ENCODE measurements around the gene CAPN14. TPM values are rescaled to one million over a fixed set of nuclear protein-coding genes. Genes with fewer than 3 reads are reported as not detected.
"Not testable (repeated sequence)": the region's sequence is repeated elsewhere in the genome, so short reads cannot be mapped to it uniquely, and the experiment has no call there.

The CAPN14 gene
- total RNA-seq, 4 donors from 2014 or later, result 0.19 to 8.3 (median 1.1) TPM

DNA sequence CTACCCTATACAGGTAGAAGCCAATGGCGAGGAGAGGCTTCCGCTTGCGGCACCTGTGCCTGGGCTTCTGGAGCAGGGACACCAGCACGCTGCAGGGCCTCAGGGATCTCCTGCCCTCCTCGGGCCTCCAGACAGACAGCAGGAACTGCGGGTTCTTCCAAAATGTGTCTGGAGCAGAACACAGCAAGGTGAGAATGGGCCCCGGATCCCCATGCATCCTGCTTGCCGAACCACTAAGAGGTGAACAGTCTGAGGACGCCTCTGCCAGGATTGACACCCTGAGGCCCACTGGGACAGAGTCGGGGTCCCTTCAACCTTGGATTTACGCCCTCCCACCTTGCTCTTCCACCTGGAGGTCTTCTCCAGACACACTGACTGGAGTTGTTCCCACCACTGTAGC, 25.4 kb downstream of the CAPN14 start:
- no peak for ATAC-seq
- 95% methylated on average over 8 of the region's 11 CpGs; no CpG with 5 or more reads in 1 of the 2 donors for WGBS, 2 donors (ENCODE audit: low coverage in 1 of 2)
- H3K4me3 ChIP-seq, result no peak overlapping the region

DNA sequence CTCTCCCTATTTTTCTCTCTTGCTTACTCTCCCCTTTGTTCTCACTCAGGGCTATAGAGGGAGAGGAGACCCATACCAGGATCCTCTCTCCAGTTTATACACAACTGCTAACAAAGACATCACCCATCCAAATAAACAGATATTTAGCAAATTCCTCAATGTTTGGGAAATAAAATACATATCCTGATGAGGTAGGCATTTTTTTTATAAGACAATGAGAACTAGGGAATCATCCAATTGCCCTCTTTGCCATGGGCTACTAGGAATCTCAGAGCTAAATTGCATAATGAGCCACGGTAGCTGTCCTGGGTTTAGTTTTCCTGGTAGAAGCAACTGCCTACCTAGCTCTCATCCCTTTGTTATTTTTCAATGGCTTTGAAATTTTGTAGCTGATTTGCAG, 27.1 kb downstream of the CAPN14 start:
- H3K9me3 ChIP-seq, result no peaks in the 10 kb centered on the region
- no peak overlapping the region for H3K4me3 ChIP-seq
- H3K27me3 ChIP-seq, result peaks cover 24% of the 10 kb centered on the region
- H3K4me1 ChIP-seq, result no peaks in the 10 kb centered on the region
- WGBS, 2 donors (ENCODE audit: low coverage in 1 of 2), result 81 to 88% methylated on average over 1 of the region's 1 CpG
- TF ChIP-seq POLR2A (IDR thresholded peaks at IDR 0.05) (no peak), EP300 (IDR thresholded peaks at IDR 0.05) (no peak), POLR2AphosphoS5 (IDR thresholded peaks at IDR 0.05) (no peak)
- TF ChIP-seq, protein P1, sequence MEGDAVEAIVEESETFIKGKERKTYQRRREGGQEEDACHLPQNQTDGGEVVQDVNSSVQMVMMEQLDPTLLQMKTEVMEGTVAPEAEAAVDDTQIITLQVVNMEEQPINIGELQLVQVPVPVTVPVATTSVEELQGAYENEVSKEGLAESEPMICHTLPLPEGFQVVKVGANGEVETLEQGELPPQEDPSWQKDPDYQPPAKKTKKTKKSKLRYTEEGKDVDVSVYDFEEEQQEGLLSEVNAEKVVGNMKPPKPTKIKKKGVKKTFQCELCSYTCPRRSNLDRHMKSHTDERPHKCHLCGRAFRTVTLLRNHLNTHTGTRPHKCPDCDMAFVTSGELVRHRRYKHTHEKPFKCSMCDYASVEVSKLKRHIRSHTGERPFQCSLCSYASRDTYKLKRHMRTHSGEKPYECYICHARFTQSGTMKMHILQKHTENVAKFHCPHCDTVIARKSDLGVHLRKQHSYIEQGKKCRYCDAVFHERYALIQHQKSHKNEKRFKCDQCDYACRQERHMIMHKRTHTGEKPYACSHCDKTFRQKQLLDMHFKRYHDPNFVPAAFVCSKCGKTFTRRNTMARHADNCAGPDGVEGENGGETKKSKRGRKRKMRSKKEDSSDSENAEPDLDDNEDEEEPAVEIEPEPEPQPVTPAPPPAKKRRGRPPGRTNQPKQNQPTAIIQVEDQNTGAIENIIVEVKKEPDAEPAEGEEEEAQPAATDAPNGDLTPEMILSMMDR (IDR thresholded peaks at IDR 0.05), result no peak
- no peaks in the 10 kb centered on the region for H3K36me3 ChIP-seq
- H3K27ac ChIP-seq, result no peak overlapping the region
- no peak for ATAC-seq

More for the DNA sequence above, 25.4 kb downstream of the CAPN14 start:
- Histone ChIP-seq H3K27ac (no peak overlapping the region), H3K9me3 (no peaks in the 10 kb centered on the region), H3K27me3 (peaks cover 21% of the 10 kb centered on the region), H3K36me3 (no peaks in the 10 kb centered on the region), H3K4me1 (no peaks in the 10 kb centered on the region)
- TF ChIP-seq, protein P1 (IDR thresholded peaks at IDR 0.05), result no peak
- TF ChIP-seq POLR2A (IDR thresholded peaks at IDR 0.05) (no peak), EP300 (IDR thresholded peaks at IDR 0.05) (no peak), POLR2AphosphoS5 (IDR thresholded peaks at IDR 0.05) (no peak)

DNA sequence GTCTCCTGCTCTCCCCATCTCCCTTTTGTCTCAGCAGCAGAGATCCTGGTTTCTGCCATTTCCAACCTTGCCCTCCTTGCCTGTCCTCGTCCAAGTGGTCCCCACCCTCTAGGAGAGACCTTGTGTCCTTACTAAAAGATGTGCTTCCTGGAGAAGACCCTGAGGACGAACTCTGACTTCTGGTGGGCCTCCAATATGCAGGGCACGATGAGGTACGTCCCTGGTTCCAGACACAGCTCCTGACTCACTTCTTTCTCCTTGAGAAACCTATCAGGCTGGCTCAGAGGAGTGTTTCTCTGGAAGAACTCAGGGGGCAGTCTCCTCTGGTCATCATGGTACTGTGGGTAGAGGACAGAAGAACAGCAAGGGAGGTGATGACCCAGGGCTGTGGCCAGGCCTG, 28.2 kb downstream of the CAPN14 start:
- H3K27me3 ChIP-seq, result peaks cover 24% of the 10 kb centered on the region
- H3K27ac ChIP-seq, result no peak overlapping the region
- no peak for TF ChIP-seq POLR2AphosphoS5 (IDR thresholded peaks at IDR 0.05)
- TF ChIP-seq, protein P1 (IDR thresholded peaks at IDR 0.05), result no peak
- TF ChIP-seq POLR2A (IDR thresholded peaks at IDR 0.05), result no peak
- TF ChIP-seq EP300 (IDR thresholded peaks at IDR 0.05), result no peak
- H3K4me1 ChIP-seq, result no peaks in the 10 kb centered on the region
- 70 to 75% methylated on average over 1 of the region's 4 CpGs for WGBS, 2 donors (ENCODE audit: low coverage in 1 of 2)
- H3K4me3 ChIP-seq, result no peak overlapping the region
- no peaks in the 10 kb centered on the region for H3K9me3 ChIP-seq
- no peaks in the 10 kb centered on the region for H3K36me3 ChIP-seq
- no peak for ATAC-seq

DNA sequence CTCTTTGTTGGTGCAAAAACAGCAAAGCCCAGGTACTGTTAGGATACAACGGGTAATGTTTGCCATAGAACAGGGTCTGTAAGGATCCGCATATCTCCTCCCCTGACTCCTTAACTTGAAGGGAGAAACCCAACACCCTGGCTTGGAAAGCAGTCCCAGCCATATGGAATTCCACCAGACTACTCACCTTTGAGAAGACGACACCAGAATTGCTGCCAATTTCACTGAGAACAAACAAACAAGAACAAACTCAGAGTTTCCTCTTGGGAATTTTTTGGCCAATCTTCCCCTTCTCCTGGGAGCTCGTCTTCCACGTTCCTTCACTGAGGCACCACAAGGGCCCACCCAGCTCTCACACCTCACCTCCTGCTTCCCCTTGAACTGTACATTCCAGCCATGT, 29.2 kb downstream of the CAPN14 start:
- H3K4me3 ChIP-seq, result no peak overlapping the region
- H3K27me3 ChIP-seq, result peaks cover 23% of the 10 kb centered on the region
- ATAC-seq, result no peak
- H3K4me1 ChIP-seq, result no peaks in the 10 kb centered on the region
- WGBS, 2 donors (ENCODE audit: low coverage in 1 of 2), result 55 to 63% methylated on average over 3 to 5 of the region's 5 CpGs
- no peaks in the 10 kb centered on the region for H3K36me3 ChIP-seq
- TF ChIP-seq POLR2A (IDR thresholded peaks at IDR 0.05) (no peak), POLR2AphosphoS5 (IDR thresholded peaks at IDR 0.05) (no peak), EP300 (IDR thresholded peaks at IDR 0.05) (no peak)
- TF ChIP-seq, protein P1 (IDR thresholded peaks at IDR 0.05), result no peak
- H3K27ac ChIP-seq, result no peak overlapping the region
- H3K9me3 ChIP-seq, result peaks cover 0 to 6% (median 0%) of the 10 kb centered on the region in 3 donors

DNA sequence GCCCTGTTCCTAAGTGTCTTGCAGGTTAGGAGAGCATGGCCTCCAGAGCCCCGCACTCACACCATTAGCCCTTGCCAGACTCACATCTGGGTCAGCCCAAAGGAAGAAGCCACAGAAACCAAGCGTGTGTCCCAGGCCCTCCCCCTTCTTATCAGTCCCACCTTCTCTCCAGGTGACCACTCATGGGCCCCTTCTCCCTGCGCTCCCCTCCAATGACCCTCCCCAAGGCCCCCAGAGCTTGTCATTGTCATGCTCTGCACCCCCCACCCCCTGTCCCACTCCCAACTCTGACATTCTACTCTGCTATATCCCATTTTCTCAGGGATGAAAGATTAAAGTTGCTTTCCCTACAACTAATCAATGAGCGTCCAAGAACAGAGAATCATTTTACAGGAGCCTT, 30.1 kb downstream of the CAPN14 start:
- H3K27me3 ChIP-seq, result peaks cover 20% of the 10 kb centered on the region
- H3K27ac ChIP-seq, result no peak overlapping the region
- peaks cover 0 to 6% (median 0%) of the 10 kb centered on the region in 3 donors for H3K9me3 ChIP-seq
- H3K4me3 ChIP-seq, result no peak overlapping the region
- WGBS, 2 donors (ENCODE audit: low coverage in 1 of 2), result 80 to 85% methylated on average over 2 to 4 of the region's 4 CpGs
- ATAC-seq, result no peak
- no peak for TF ChIP-seq POLR2AphosphoS5 (IDR thresholded peaks at IDR 0.05)
- TF ChIP-seq, protein P1 (IDR thresholded peaks at IDR 0.05), result no peak
- TF ChIP-seq EP300 (IDR thresholded peaks at IDR 0.05), result no peak
- TF ChIP-seq POLR2A (IDR thresholded peaks at IDR 0.05), result no peak
- no peaks in the 10 kb centered on the region for H3K4me1 ChIP-seq
- no peaks in the 10 kb centered on the region for H3K36me3 ChIP-seq

DNA sequence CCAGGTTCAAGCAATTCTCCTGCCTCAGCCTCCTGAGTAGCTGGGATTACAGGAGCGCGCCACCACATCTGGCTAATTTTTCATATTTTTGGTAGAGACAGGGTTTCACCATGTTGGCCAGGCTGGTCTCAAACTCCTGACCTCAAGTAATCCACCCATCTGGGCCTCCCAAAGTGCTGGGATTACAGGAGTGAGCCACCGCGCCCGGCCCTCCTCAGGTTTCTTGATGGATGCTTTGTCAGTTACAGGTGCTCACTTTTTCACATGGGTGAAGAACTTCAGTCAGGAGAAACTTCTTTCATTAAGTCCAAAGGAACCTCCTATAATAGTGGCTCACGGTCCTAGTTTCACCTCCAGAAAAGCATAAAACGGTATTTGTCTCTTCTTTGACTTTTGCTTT, 33.3 kb downstream of the CAPN14 start:
- 69 to 95% methylated on average over 3 to 7 of the region's 7 CpGs for WGBS, 2 donors (ENCODE audit: low coverage in 1 of 2)
- not testable (repeated sequence) for H3K9me3 ChIP-seq, ATAC-seq, H3K4me1 ChIP-seq, H3K4me3 ChIP-seq, H3K27ac ChIP-seq, H3K36me3 ChIP-seq
- H3K27me3 ChIP-seq, result peaks cover 24% of the 10 kb centered on the region

All from gastroesophageal sphincter (tissue), 4 donors.